Hematopoietic multipotent progenitor cell treated with erythropoietin and hydrocortisone succinate and interleukin-3 and kit ligand, for 15 days (in vitro differentiated cells): ENCODE data around the gene LIN7A.

ENCODE experiments used
- DNase-seq: peaks from one replicate; pipeline ENCODE4 v3.0.0-alpha.2; 2015; ENCODE audit warnings: low spot score

The LIN7A gene

GRCh38 chr12:80937391-80938238, at the start of gene LIN7A:
LIN7A (minus strand) TSS chr12:80937934; CDS start chr12:80937722, 212 bp downstream.
- DNase-seq = no peak

DNA sequence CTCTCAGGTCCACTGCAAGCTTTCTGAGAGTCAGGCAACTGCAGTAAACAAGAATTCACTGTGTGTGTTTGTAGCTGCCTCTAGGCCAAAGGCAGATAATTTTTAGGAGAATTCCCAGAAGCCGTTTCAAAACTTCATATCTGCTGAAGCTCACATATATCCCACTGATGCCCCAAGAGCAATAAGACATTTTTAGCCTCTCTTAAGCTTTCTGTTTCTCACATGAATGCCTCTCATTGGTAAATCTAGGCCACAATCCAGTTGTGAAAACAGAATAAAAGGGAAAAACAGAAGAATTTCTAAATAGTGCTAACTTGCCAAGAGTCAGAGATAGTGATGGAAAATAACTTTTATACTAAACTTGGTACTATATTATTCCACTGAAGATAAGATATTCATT, 48.5 kb upstream of the LIN7A start:
- DNase-seq = no peak

DNA sequence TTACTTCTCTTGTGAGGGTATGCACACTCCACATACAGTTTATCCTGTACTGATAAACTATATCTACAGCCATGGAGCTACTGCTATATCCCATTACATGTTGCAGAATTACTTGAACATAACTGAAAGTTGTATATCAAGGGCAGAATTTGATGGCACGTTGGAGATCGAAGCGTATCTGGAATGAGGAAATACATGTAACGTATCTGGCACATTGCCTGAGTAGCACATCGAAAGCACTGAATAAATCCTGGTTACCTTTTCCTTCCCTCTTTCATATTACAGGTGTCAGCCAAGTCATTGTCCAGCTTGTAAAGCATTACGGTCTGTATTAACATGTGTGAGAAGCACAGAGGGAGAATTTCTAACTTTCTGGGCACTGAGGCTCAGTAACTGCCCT, 42.1 kb upstream of the LIN7A start:
- DNase-seq = no peak

- no peak for DNase-seq
These were observed 41.5 kb upstream of the LIN7A start for GRCh38 chr12:80979251-80979650.

DNA sequence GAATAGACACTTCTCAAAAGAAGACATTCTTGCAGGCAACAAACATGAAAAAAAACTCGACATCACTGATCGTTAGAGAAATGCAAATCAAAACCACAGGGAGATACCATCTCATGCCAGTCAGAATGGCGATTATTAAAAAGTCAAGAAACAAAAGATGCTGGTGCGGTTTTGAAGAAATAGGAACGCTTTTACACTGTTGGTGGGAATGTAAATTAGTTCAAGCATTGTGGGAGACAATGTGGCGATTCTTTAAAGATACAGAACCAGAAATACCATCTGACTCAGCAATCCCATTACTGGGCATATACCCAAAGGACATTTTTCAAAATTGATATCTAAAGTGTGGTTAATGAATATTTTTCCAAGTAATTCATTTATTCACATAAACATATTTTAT, 39.6 kb upstream of the LIN7A start:
- no peak for DNase-seq

DNA sequence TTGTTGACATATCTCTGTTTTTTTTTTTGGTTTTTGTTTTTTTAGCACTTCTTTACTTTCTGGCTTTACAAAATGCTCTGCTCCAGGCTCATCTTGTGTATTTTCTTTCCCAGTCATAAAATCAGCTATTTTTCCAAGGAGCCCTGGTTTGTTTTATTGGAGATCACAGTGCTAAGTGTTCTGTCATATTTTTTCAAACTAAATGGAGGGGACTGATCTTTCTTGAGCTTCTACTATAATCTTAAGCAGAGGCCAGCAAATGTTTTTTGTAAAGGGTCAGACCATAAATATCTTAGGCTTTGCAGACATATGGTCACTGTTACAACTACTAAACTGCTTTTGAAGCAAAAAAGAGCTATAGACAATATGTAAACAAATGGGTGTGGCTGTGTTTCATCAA, 30.6 kb upstream of the LIN7A start:
- no peak for DNase-seq

DNA sequence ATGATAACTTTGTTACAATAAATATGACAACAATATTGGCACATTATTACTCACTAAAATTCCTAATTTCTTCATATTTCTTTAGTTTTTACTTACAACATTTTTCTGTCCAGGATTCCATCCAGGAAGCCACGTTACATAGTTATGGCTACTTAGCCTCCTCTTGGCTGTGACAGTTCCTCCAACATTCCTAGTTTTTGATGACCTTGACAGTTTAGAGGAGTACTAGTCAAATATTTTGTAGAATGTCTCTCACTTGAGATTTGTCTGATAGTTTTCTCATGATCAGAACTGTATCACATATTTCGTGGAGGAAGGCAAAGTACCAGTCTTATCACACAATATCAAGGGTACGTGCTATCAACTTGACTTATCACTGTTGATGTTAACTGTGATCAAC, 29.8 kb upstream of the LIN7A start:
- no peak for DNase-seq

GRCh38 chr12:80966001-80966400, 28.3 kb upstream of the LIN7A start:
- no peak for DNase-seq

GRCh38 chr12:80958162-80958561, 20.4 kb upstream of the LIN7A start:
- DNase-seq = no peak

DNA sequence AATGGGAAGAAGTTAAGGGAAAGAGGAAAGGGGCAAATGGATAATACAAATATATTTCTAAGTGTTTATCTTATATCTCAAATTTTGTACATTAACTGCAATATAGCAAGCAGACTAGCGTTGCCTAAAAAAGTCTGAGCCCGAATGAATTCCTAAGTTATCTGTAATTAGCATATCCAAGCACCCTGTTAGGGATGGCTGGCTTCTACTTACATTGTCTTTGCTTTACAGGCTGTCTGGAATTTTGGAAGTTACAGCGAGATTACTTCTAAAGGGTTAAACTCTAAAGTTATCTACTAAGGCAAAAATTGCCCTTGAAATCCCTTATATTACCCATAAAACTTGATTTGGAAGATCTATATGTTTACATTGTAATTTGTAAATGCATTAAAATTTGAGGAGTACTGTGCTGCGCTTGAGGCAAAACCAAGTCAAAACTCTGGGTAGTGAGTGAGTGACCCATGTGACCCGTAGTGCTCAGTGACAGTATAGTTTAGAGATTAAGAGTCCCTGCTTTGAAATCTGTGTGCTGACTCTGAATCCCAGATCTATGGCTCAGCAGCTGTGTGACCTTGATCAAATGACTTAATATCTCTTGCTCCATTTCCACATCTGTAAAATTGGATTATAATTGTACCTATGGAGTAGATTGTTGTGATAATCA, 17.3 kb upstream of the LIN7A start:
- DNase-seq = no peak

- DNase-seq = no peak
These were observed 14.7 kb upstream of the LIN7A start for GRCh38 chr12:80952443-80952842.

DNA sequence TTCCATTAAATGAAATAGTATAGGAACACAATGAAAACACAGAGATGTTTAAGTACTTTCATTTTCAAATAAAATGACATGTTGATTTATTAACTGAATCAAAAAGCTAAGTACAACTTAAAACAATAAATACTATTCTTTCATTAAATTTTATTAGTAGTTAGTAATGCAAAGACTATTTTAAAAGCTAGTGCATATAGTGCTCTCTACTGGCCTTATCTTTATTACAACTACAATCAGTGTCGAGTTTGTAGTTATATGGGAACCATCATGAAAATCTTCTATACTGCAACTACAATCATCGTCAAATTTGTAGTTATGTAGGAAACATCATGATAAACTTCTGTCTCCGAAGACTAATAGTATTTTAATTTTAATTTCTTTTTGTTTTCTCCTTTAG, 8.9 kb upstream of the LIN7A start:
- no peak for DNase-seq

DNA sequence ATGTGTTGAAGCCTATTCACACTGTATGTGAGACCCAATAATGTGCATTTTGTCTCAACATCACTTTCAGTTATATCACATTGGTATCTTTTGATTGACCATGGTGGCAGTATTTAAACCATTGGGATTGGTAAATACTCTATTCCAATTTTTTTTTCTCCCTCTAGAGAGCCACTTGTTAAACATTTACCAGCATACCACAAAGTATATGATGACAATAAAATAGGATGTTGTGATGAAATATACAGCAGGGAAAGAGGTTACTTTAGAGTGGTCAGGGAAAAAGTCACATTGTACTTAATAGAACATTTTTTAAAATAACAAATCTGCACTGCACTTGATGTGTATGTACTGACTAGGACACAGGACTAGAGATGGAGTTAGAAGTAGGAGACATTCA, 5.6 kb upstream of the LIN7A start:
- no peak for DNase-seq

GRCh38 chr12:80941916-80942315, 4.2 kb upstream of the LIN7A start:
- DNase-seq = no peak

GRCh38 chr12:80939231-80939950, 1.7 kb upstream of the LIN7A start:
- no peak for DNase-seq

GRCh38 chr12:80938397-80938796, 663 bp upstream of the LIN7A start:
- no peak for DNase-seq

DNA sequence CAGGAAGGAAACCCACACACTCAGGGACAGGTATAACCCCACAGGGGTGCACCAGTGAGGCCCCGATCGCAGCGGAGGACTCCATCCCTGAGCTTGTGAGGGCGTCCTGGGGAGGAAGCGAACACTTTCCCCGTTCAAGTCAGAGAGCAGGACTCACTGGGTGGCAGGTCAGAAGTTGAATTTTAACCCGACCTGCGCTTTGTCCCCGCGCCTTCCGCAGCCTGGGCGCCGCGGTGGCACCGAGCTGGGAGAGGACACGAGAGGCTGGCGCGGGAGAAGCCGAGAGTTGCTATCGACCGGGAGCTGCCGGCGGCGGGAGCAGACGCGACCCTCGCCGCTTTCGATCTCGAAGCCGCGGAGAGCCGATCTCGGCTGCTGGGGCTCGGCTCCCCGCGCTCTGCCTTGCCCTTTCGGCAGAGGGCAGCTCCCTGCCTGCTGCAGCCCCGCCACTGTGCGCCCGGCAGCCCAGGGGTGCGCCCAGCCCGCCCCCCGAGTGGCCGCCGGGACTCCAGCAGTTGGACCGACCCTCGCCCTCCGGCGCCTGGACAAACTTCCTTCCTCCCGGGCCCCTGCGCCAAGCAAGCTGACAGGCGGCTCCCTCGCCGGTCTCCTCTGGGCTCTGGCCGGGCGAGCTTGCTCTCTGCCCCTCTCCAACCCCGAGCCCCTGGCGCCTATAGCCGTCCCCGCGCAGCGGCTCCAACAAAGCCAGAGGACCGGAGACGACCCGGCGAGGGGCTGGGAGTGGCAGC, 918 bp downstream of the LIN7A start:
- no peak for DNase-seq

GRCh38 chr12:80936353-80936641, 1.4 kb downstream of the LIN7A start:
- DNase-seq = no peak

- no peak for DNase-seq
These were observed 2.6 kb downstream of the LIN7A start for GRCh38 chr12:80935111-80935510.

- no peak for DNase-seq
These were observed 11.8 kb downstream of the LIN7A start for GRCh38 chr12:80925983-80926382.

DNA sequence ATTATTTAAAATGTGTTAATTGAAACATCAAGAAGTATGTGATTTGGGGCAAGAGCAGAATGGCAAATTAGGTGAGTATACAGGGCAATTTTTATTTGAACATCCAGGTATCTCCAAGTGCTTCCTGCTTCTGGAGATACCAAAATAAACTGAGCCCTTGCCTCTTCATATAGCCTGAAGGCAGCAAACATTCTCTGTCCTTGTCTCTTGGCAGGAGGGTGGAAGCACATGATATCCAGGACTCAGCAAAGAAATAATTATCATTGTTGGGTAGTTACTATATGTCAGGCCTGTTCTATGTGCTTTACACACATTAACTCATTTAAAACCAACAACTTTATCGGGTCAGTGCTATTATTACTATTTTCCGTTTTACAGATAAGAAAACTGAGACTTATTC, 12.5 kb downstream of the LIN7A start:
- DNase-seq = no peak

- DNase-seq = no peak
These were observed 13.3 kb downstream of the LIN7A start for GRCh38 chr12:80924437-80924836.

DNA sequence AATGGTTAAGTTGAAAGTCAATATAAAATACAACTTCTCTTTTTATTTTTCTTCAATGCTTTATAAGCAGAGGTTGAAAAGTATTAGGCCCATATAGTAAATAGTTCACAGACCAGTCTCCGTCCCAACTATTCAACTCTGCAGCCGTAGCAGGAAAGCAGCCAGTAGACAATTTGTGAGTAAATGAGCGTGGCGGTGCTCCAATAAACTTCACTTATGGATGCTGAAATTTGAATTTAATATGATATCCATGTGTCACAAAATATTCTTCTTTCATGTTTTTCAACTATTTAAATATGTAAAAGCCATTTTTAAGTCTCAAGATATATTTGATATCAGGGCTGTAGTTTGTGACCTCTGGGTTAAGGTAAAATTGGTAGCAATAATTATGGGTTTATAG, 17.7 kb downstream of the LIN7A start:
- DNase-seq = no peak
